Type B pancreatic cell (in vitro differentiated cells): ENCODE results near the gene GPD1L. TPM values are rescaled to one million over a fixed set of nuclear protein-coding genes. Genes with fewer than 3 reads are reported as not detected.

Experiments used
- DNase-seq: peaks from one replicate; pipeline ENCODE4 v3.0.0; 2021; ENCODE audit warnings: mixed read lengths; ENCODE audit not compliant: unreplicated experiment; ENCODE audit errors: extremely low spot score
- H3K27ac Mint-ChIP-seq: 2 replicates; pipeline ENCODE4 v1.8.0; 2021; ENCODE audit warnings: mild to moderate bottlenecking, mixed read lengths
- H3K27me3 Mint-ChIP-seq: 2 replicates; pipeline ENCODE4 v1.8.0; 2021; ENCODE audit warnings: mixed read lengths
- H3K36me3 Mint-ChIP-seq: 2 replicates; pipeline ENCODE4 v1.8.0; 2021; ENCODE audit warnings: mixed read lengths
- H3K4me1 Mint-ChIP-seq: one replicate; pipeline ENCODE4 v1.8.0; 2021; ENCODE audit warnings: mixed read lengths; ENCODE audit not compliant: unreplicated experiment
- H3K4me3 Mint-ChIP-seq: 2 replicates; pipeline ENCODE4 v1.8.0; 2021; ENCODE audit warnings: mild to moderate bottlenecking, mixed read lengths
- H3K9me3 Mint-ChIP-seq: 2 replicates; pipeline ENCODE4 v1.8.0; 2021; ENCODE audit warnings: mixed read lengths
- total RNA-seq: library from RNA; stranded (reverse); gene quantifications from 2 replicates; pipeline ENCODE4 v1.2.1, GENCODE V29; 2021; ENCODE audit warnings: low replicate concordance
- TF ChIP-seq, protein P1 (sequence below): fragments of 200-600 bp; sonication (generic); conservative IDR thresholded peaks from 2 replicates; pipeline ENCODE4 v1.5.0; 2021; ENCODE audit warnings: antibody characterized with exemption, mild to moderate bottlenecking

The GPD1L gene
- total RNA-seq, 1 donor from 2014 or later, result 17.5 TPM

DNA sequence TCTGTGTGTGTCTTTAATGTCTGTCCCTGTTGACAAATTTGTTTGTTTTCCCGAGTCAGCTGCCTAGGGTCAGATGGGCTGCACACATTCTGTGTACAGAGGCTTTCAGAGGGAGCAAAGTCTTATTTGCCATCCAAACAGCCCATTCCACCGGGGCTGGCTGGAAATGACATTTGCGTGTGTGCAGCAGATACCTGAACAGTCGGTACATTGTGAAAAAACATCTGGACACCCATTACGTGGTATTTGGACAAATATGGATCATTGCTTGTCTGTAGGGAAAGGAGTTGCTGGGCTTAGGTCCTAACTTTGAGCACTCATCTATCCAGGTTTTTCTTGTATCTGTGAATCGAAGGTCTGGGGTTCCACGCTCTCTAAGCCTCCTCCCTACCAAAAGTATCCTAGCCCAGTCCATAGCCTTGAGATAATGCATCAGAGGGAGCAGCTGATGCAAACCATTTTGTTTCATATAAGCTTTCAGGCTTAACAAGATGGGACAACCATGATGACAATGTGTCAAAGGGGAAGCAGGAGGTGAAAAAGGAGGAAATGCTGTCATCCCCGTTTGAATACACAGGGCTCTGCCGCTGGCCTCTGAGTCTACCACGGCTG lies 109.9 kb downstream of the GPD1L start:
- Mint-ChIP-seq H3K4me1 (peaks cover 11% of the 10 kb centered on the region), H3K36me3 (no peaks in the 10 kb centered on the region), H3K4me3 (no peak overlapping the region), H3K9me3 (peaks cover 14% of the 10 kb centered on the region), H3K27me3 (peaks cover 3% of the 10 kb centered on the region), H3K27ac (peak overlapping the region; percentile 9)
- no peak for DNase-seq
- TF ChIP-seq, protein P1, sequence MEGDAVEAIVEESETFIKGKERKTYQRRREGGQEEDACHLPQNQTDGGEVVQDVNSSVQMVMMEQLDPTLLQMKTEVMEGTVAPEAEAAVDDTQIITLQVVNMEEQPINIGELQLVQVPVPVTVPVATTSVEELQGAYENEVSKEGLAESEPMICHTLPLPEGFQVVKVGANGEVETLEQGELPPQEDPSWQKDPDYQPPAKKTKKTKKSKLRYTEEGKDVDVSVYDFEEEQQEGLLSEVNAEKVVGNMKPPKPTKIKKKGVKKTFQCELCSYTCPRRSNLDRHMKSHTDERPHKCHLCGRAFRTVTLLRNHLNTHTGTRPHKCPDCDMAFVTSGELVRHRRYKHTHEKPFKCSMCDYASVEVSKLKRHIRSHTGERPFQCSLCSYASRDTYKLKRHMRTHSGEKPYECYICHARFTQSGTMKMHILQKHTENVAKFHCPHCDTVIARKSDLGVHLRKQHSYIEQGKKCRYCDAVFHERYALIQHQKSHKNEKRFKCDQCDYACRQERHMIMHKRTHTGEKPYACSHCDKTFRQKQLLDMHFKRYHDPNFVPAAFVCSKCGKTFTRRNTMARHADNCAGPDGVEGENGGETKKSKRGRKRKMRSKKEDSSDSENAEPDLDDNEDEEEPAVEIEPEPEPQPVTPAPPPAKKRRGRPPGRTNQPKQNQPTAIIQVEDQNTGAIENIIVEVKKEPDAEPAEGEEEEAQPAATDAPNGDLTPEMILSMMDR, result no peak

DNA sequence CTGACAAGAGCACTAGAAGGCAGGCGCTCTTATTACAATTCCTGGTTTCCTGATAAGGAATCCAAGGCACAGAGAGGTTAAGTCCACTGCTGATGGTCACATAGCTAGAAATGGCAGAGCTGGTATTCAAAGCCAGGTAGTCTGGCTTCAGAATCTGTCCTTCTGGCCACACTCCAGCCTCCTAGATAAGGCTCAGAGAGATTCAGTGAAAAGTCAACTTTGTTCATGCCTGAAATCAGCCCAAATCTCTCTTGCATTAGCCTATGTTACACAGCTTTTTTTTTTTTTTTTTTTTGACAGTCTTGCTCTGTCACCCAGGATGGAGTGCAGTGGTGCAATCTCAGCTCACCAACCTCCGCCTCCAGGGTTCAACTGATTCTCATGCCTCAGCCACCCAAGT lies 110.9 kb downstream of the GPD1L start:
- Mint-ChIP-seq H3K36me3 (no peaks in the 10 kb centered on the region), H3K4me1 (peaks cover 11% of the 10 kb centered on the region), H3K27ac (no peak overlapping the region), H3K9me3 (peaks cover 14% of the 10 kb centered on the region), H3K4me3 (no peak overlapping the region), H3K27me3 (peaks cover 3% of the 10 kb centered on the region)
- TF ChIP-seq, protein P1, result no peak
- no peak for DNase-seq

Other genes with a start within 250 kb of the GPD1L start
- gene OSBPL10, start 125.4 kb upstream of the GPD1L start, total RNA-seq, result 24.4 and 43.6 TPM in 2 replicates
- 2.8 and 7.1 TPM in 2 replicates for gene ZNF860, start 124.9 kb upstream of the GPD1L start, total RNA-seq
- gene CMTM8, start 132.1 kb downstream of the GPD1L start, total RNA-seq, result 9.0 and 14.4 TPM in 2 replicates